Mesothelial cell of epicardium (in vitro differentiated cells): Measurements from ENCODE around the gene UBP1. TPM values are rescaled to one million over a fixed set of nuclear protein-coding genes. Genes with fewer than 3 reads are reported as not detected.
"Not testable (repeated sequence)": the region's sequence is repeated elsewhere in the genome, so short reads cannot be mapped to it uniquely, and the experiment has no call there.

Source experiments
- DNase-seq, 2 experiments: peaks; one replicate each; pipeline ENCODE4 v3.0.0; 2021; ENCODE audit warnings: low spot score in 2 of 2; ENCODE audit not compliant: unreplicated experiment in 2 of 2
- H3K27ac Mint-ChIP-seq: 2 replicates; pipeline ENCODE4 v1.8.0; 2021; ENCODE audit warnings: mixed read lengths
- H3K27me3 Mint-ChIP-seq: 2 replicates; pipeline ENCODE4 v1.8.0; 2021; ENCODE audit warnings: low read depth, mixed read lengths
- H3K36me3 Mint-ChIP-seq: 2 replicates; pipeline ENCODE4 v1.8.0; 2021; ENCODE audit warnings: mixed read lengths
- H3K4me1 Mint-ChIP-seq: 2 replicates; pipeline ENCODE4 v1.8.0; 2021; ENCODE audit warnings: mixed read lengths
- H3K4me3 Mint-ChIP-seq: 2 replicates; pipeline ENCODE4 v1.8.0; 2021; ENCODE audit warnings: mild to moderate bottlenecking, moderate library complexity, mixed read lengths
- H3K9me3 Mint-ChIP-seq: 2 replicates; pipeline ENCODE4 v1.8.0; 2021; ENCODE audit warnings: mixed read lengths
- total RNA-seq: library from RNA; stranded (reverse); gene quantifications from 3 replicates; pipeline ENCODE4 v1.2.1, GENCODE V29; 2021
- TF ChIP-seq, protein P1 (sequence below): fragments of 200-600 bp; sonication (generic); IDR thresholded peaks from one replicate; pipeline ENCODE4 v1.5.0; 2021; ENCODE audit warnings: antibody characterized with exemption; ENCODE audit not compliant: unreplicated experiment

UBP1 gene
- total RNA-seq, 1 donor from 2014 or later: 81.5 TPM

DNA sequence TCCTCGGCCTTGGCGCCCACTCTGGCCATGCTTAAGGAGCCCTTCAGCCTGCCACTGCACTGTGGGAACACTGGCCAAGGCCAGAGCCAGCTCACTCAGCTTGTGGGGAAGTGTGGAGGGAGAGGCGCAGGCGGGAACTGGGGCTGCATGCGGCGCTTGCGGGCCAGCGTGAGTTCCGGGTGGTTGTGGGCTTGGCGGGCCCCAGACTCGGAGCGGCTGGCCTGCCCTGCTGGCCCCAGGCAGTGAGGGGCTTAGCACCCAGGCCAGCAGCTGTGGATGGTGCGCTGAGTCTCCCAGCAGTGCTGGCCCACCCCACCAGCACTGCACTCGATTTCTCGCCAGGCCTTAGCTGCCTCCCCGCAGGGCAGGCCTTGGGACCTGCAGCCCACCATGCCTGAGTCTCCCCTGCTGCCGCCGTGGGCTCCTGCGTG is 13.1 kb upstream of the UBP1 start:
- Mint-ChIP-seq H3K4me3 (no peak overlapping the region), H3K36me3 (peaks cover 44% of the 10 kb centered on the region), H3K9me3 (peaks cover 24% of the 10 kb centered on the region), H3K27ac (no peak overlapping the region), H3K4me1 (peaks cover 17% of the 10 kb centered on the region), H3K27me3 (no peaks in the 10 kb centered on the region)
- TF ChIP-seq, protein P1, sequence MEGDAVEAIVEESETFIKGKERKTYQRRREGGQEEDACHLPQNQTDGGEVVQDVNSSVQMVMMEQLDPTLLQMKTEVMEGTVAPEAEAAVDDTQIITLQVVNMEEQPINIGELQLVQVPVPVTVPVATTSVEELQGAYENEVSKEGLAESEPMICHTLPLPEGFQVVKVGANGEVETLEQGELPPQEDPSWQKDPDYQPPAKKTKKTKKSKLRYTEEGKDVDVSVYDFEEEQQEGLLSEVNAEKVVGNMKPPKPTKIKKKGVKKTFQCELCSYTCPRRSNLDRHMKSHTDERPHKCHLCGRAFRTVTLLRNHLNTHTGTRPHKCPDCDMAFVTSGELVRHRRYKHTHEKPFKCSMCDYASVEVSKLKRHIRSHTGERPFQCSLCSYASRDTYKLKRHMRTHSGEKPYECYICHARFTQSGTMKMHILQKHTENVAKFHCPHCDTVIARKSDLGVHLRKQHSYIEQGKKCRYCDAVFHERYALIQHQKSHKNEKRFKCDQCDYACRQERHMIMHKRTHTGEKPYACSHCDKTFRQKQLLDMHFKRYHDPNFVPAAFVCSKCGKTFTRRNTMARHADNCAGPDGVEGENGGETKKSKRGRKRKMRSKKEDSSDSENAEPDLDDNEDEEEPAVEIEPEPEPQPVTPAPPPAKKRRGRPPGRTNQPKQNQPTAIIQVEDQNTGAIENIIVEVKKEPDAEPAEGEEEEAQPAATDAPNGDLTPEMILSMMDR: no peak
- no peak for DNase-seq

GRCh38 chr3:33451994-33452393 is 11.8 kb upstream of the UBP1 start:
- not testable (repeated sequence) for H3K27me3 Mint-ChIP-seq, DNase-seq, H3K4me3 Mint-ChIP-seq
- Mint-ChIP-seq H3K4me1 (peaks cover 29% of the 10 kb centered on the region), H3K27ac (peak overlapping the region; percentile 13), H3K36me3 (peaks cover 37% of the 10 kb centered on the region), H3K9me3 (peaks cover 17% of the 10 kb centered on the region)

DNA sequence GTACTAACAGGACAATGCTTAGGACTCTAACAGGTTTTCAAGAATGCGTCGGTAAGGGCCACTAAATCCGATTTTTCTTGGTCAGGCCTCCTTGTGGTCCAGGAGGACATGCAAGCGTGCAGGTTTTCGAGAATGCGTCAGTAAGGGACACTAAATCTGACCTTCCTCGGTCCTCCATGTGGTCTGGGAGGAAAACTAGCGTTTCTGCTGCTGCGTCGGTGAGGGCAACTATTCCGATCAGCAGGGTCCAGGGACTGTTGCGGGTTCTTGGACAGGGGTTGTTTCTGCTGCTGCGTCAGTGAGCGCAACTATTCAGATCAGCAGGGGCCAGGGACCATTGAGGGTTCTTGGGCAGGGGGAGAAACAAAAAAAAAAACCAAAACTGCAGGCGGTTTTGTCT is 7.8 kb upstream of the UBP1 start:
- peaks cover 29% of the 10 kb centered on the region for H3K4me1 Mint-ChIP-seq
- H3K9me3 Mint-ChIP-seq: no peaks in the 10 kb centered on the region
- peak overlapping the region; percentile 95 for H3K4me3 Mint-ChIP-seq
- H3K36me3 Mint-ChIP-seq: peaks cover 10% of the 10 kb centered on the region
- no peaks in the 10 kb centered on the region for H3K27me3 Mint-ChIP-seq
- peak overlapping the region; percentile 92 for H3K27ac Mint-ChIP-seq
- DNase-seq: no peak
- TF ChIP-seq, protein P1: no peak

DNA sequence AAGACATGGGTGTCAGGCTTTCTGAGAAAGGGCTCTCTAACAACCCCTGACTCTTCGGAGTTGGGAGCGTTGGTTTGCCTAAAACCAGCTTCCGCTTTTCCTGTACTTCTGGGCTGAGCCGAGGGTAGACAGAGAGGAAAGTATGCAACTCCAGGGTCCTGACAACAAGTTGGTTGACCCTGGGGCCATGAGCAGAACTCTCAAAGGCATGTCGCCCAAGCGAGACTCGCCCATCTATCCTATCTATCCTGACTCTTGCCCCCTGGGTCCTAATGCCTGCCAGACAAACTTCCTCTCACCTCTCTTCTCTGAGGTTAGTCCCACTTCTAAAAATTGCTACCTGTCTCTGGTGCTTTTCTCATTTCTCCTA is 7.0 kb upstream of the UBP1 start:
- peak in 1 of 2 experiments; percentile 38 for DNase-seq
- not testable (repeated sequence) for H3K36me3 Mint-ChIP-seq, H3K9me3 Mint-ChIP-seq, H3K27me3 Mint-ChIP-seq
- peak overlapping the region; percentile 95 for H3K4me3 Mint-ChIP-seq
- H3K4me1 Mint-ChIP-seq: peaks cover 27% of the 10 kb centered on the region
- peak overlapping the region; percentile 92 for H3K27ac Mint-ChIP-seq

DNA sequence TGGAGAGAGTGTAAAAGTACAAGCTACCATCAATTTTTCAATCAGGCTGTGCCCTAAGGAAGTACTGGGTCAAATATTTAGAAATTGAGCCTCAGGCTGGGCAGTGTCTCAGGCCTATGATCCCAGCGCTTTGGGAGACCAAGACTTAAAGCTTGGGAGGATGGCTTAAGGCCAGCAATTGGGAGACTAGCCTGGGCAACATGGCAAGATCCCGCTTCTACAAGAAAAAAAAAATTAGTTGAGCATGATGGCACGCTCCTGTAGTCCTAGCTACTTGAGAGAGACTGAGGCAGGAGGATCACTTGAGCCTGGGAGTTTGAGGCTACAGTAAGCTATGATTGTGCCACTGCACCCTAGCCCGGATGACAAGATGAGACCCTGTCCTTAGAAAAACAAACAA is 2.0 kb upstream of the UBP1 start:
- no peak for DNase-seq
- H3K27ac Mint-ChIP-seq: peak overlapping the region; percentile 100
- peak overlapping the region; percentile 99 for H3K4me3 Mint-ChIP-seq
- no peaks in the 10 kb centered on the region for H3K36me3 Mint-ChIP-seq
- no peaks in the 10 kb centered on the region for H3K27me3 Mint-ChIP-seq
- TF ChIP-seq, protein P1: no peak
- no peaks in the 10 kb centered on the region for H3K9me3 Mint-ChIP-seq
- H3K4me1 Mint-ChIP-seq: peaks cover 31% of the 10 kb centered on the region

DNA sequence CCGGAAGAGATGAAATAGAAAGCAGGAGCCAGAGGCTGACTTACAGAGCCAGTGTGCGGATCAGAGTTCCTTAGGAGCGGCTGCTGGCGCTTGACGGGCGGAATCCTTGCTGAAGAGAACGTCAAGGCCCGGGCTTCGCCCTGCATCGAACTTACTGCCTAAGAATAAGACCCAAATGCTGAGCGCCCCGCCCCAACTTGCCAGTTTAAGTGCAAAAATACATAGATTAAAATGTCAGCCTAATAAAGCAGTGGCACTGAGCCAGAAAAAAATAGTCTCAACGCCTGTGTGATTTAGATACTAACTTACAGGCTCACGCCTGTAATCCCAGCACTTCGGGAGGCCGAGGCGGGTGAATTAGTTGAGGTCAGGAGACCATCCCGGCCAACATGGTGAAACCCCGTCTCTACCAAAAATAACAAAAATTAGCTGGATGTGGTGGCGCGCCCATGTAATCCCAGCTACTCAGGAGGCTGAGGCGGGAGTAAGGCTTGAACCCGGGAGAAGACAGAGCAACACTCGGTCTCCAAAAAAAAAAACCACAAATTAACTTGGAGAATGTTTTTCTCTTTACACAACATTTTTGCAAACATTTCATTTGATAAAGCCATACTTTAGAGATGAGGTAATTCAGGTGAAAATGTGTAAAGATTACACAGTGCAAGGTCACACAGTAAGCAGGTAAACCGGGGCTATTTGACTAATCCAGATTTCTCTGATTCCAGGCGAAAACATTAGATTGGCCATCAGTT is 1.2 kb upstream of the UBP1 start:
- peaks cover 38% of the 10 kb centered on the region for H3K4me1 Mint-ChIP-seq
- TF ChIP-seq, protein P1: no peak
- H3K27ac Mint-ChIP-seq: peak overlapping the region; percentile 100
- H3K36me3 Mint-ChIP-seq: no peaks in the 10 kb centered on the region
- H3K4me3 Mint-ChIP-seq: peak overlapping the region; percentile 99
- peak in 1 of 2 experiments; percentile 29 for DNase-seq
- no peaks in the 10 kb centered on the region for H3K9me3 Mint-ChIP-seq
- no peaks in the 10 kb centered on the region for H3K27me3 Mint-ChIP-seq
